IPS-18a (cell line): Measurements from ENCODE around the gene TSHR.

Experiments
- H3K27ac ChIP-seq: one replicate; pipeline ENCODE4 v1.5.1; 2013; ENCODE audit warnings: low read length
- H3K27me3 ChIP-seq: one replicate; pipeline ENCODE4 v1.6.1; 2013; ENCODE audit warnings: mild to moderate bottlenecking, low read length; ENCODE audit not compliant: control insufficient read depth, insufficient read depth
- H3K36me3 ChIP-seq: one replicate; pipeline ENCODE4 v1.6.1; 2013; ENCODE audit warnings: low read depth, low read length; ENCODE audit not compliant: control insufficient read depth
- H3K4me1 ChIP-seq: one replicate; pipeline ENCODE4 v1.6.1; 2013; ENCODE audit warnings: low read depth, low read length; ENCODE audit not compliant: control insufficient read depth
- H3K4me3 ChIP-seq: one replicate; pipeline ENCODE4 v1.5.1; 2013; ENCODE audit warnings: low read length
- H3K9ac ChIP-seq: one replicate; pipeline ENCODE4 v1.6.1; 2013; ENCODE audit warnings: mild to moderate bottlenecking, low read length, moderate library complexity
- H3K9me3 ChIP-seq: one replicate; pipeline ENCODE4 v1.6.1; 2013; ENCODE audit warnings: low read depth, low read length; ENCODE audit not compliant: control insufficient read depth

The TSHR gene

GRCh38 chr14:80954687-80955299 lies 628 bp upstream of the TSHR start:
- Histone ChIP-seq H3K36me3 (no peaks in the 10 kb centered on the region), H3K9ac (peak overlapping the region; percentile 12), H3K27ac (no peak overlapping the region), H3K9me3 (no peaks in the 10 kb centered on the region), H3K27me3 (peaks cover 22% of the 10 kb centered on the region), H3K4me1 (no peaks in the 10 kb centered on the region), H3K4me3 (peak overlapping the region; percentile 59)

- H3K36me3 ChIP-seq, result no peaks in the 10 kb centered on the region
- H3K4me1 ChIP-seq, result no peaks in the 10 kb centered on the region
- H3K9me3 ChIP-seq, result no peaks in the 10 kb centered on the region
- H3K27me3 ChIP-seq, result peaks cover 22% of the 10 kb centered on the region
- H3K27ac ChIP-seq, result no peak overlapping the region
- H3K9ac ChIP-seq, result no peak overlapping the region
- H3K4me3 ChIP-seq, result no peak overlapping the region
Observed at GRCh38 chr14:80956102-80956501, 681 bp downstream of the TSHR start.

- Histone ChIP-seq H3K36me3 (no peaks in the 10 kb centered on the region), H3K4me1 (no peaks in the 10 kb centered on the region), H3K4me3 (no peak overlapping the region), H3K27me3 (peaks cover 22% of the 10 kb centered on the region), H3K27ac (no peak overlapping the region), H3K9me3 (no peaks in the 10 kb centered on the region), H3K9ac (no peak overlapping the region)
Observed at GRCh38 chr14:80956922-80957321, 1.5 kb downstream of the TSHR start.

- Histone ChIP-seq H3K4me1 (no peaks in the 10 kb centered on the region), H3K36me3 (no peaks in the 10 kb centered on the region), H3K9me3 (no peaks in the 10 kb centered on the region), H3K9ac (no peak overlapping the region), H3K4me3 (no peak overlapping the region), H3K27ac (no peak overlapping the region), H3K27me3 (peaks cover 22% of the 10 kb centered on the region)
Observed at GRCh38 chr14:80957613-80958012, 2.2 kb downstream of the TSHR start.

GRCh38 chr14:80958226-80958625 lies 2.8 kb downstream of the TSHR start:
- no peaks in the 10 kb centered on the region for H3K4me1 ChIP-seq
- H3K4me3 ChIP-seq, result no peak overlapping the region
- H3K27me3 ChIP-seq, result peaks cover 22% of the 10 kb centered on the region
- no peaks in the 10 kb centered on the region for H3K36me3 ChIP-seq
- no peak overlapping the region for H3K27ac ChIP-seq
- H3K9me3 ChIP-seq, result no peaks in the 10 kb centered on the region
- H3K9ac ChIP-seq, result no peak overlapping the region

- Histone ChIP-seq H3K4me3 (no peak overlapping the region), H3K9me3 (no peaks in the 10 kb centered on the region), H3K27me3 (peaks cover 22% of the 10 kb centered on the region), H3K36me3 (no peaks in the 10 kb centered on the region), H3K4me1 (no peaks in the 10 kb centered on the region), H3K27ac (no peak overlapping the region), H3K9ac (no peak overlapping the region)
Observed at GRCh38 chr14:80958939-80959338, 3.5 kb downstream of the TSHR start.

GRCh38 chr14:80959496-80959895 lies 4.1 kb downstream of the TSHR start:
- no peaks in the 10 kb centered on the region for H3K9me3 ChIP-seq
- H3K36me3 ChIP-seq, result no peaks in the 10 kb centered on the region
- no peak overlapping the region for H3K9ac ChIP-seq
- H3K4me3 ChIP-seq, result no peak overlapping the region
- H3K27me3 ChIP-seq, result peaks cover 22% of the 10 kb centered on the region
- no peak overlapping the region for H3K27ac ChIP-seq
- H3K4me1 ChIP-seq, result no peaks in the 10 kb centered on the region

- Histone ChIP-seq H3K9me3 (no peaks in the 10 kb centered on the region), H3K9ac (no peak overlapping the region), H3K4me1 (no peaks in the 10 kb centered on the region), H3K36me3 (no peaks in the 10 kb centered on the region), H3K27me3 (no peaks in the 10 kb centered on the region), H3K27ac (no peak overlapping the region), H3K4me3 (no peak overlapping the region)
Observed at GRCh38 chr14:80965037-80965436, 9.6 kb downstream of the TSHR start.

GRCh38 chr14:80973931-80974641 lies 18.7 kb downstream of the TSHR start:
- no peak overlapping the region for H3K4me3 ChIP-seq
- H3K27ac ChIP-seq, result no peak overlapping the region

GRCh38 chr14:80974679-80975078 lies 19.3 kb downstream of the TSHR start:
- Histone ChIP-seq H3K4me3 (no peak overlapping the region), H3K9me3 (no peaks in the 10 kb centered on the region), H3K4me1 (no peaks in the 10 kb centered on the region), H3K27ac (no peak overlapping the region), H3K27me3 (no peaks in the 10 kb centered on the region), H3K9ac (no peak overlapping the region), H3K36me3 (no peaks in the 10 kb centered on the region)

More at GRCh38 chr14:80973931-80974641, 18.7 kb downstream of the TSHR start:
- Histone ChIP-seq H3K9me3 (no peaks in the 10 kb centered on the region), H3K36me3 (no peaks in the 10 kb centered on the region), H3K9ac (no peak overlapping the region), H3K27me3 (no peaks in the 10 kb centered on the region), H3K4me1 (no peaks in the 10 kb centered on the region)

- Histone ChIP-seq H3K4me3 (no peak overlapping the region), H3K9ac (no peak overlapping the region), H3K27me3 (no peaks in the 10 kb centered on the region)
Observed at GRCh38 chr14:80977221-80977620, 21.8 kb downstream of the TSHR start.

GRCh38 chr14:80978403-80978802 lies 23.0 kb downstream of the TSHR start:
- no peaks in the 10 kb centered on the region for H3K36me3 ChIP-seq
- no peaks in the 10 kb centered on the region for H3K9me3 ChIP-seq
- H3K27me3 ChIP-seq, result no peaks in the 10 kb centered on the region
- H3K9ac ChIP-seq, result no peak overlapping the region
- no peak overlapping the region for H3K4me3 ChIP-seq
- no peaks in the 10 kb centered on the region for H3K4me1 ChIP-seq
- no peak overlapping the region for H3K27ac ChIP-seq

More at GRCh38 chr14:80977221-80977620, 21.8 kb downstream of the TSHR start:
- H3K27ac ChIP-seq, result no peak overlapping the region
- no peaks in the 10 kb centered on the region for H3K9me3 ChIP-seq
- H3K4me1 ChIP-seq, result no peaks in the 10 kb centered on the region
- H3K36me3 ChIP-seq, result no peaks in the 10 kb centered on the region
